H1 (cell line): Measurements from ENCODE around the gene CALML4. TPM values are rescaled to one million over a fixed set of nuclear protein-coding genes. Genes with fewer than 3 reads are reported as not detected.

Experiments used
- CTCF ChIA-PET: fragments of 300-600 bp; sonication (Branson Sonifier 250); formaldehyde crosslinking; loops from one replicate; lab custom pipeline; 2021; ENCODE audit not compliant: partially characterized antibody; lab: Charles Lee
- POLR2A ChIA-PET: fragments of 300-600 bp; sonication (Branson Sonifier 250); formaldehyde crosslinking; loops from one replicate; lab custom pipeline; 2021; ENCODE audit warnings: inconsistent platforms; ENCODE audit not compliant: partially characterized antibody; lab: Charles Lee
- DNase-seq, 2 experiments: peaks; one replicate each; pipeline versions ENCODE4 v3.0.0 to v3.0.0-alpha.2; 2010 to 2022; ENCODE audit warnings: low spot score in 2 of 2, low read depth in 1 of 2, mixed read lengths in 1 of 2
- FAIRE-seq: peaks from 2 replicates; lab custom pipeline; 2011; peaks lifted over from hg19 to GRCh38; lab: Jason Lieb, UNC
- H2AFZ ChIP-seq: 2 replicates; pipeline ENCODE4 v1.8.1; 2012; ENCODE audit warnings: low read length, inconsistent platforms
- H2AK5ac ChIP-seq: 2 replicates; pipeline ENCODE4 v1.6.1; 2013; ENCODE audit warnings: low read depth, low read length
- H2BK120ac ChIP-seq: replicated peaks from 2 replicates; pipeline ENCODE3; 2013; ENCODE audit warnings: low read depth, low read length, inconsistent platforms
- H2BK12ac ChIP-seq: 2 replicates; pipeline ENCODE4 v1.6.1; 2013; ENCODE audit warnings: low read depth, low read length
- H2BK15ac ChIP-seq: 2 replicates; pipeline ENCODE4 v1.6.1; 2013; ENCODE audit warnings: low read length
- H2BK20ac ChIP-seq: 2 replicates; pipeline ENCODE4 v1.6.1; 2013; ENCODE audit warnings: low read length
- H2BK5ac ChIP-seq: 2 replicates; pipeline ENCODE4 v1.6.1; 2013; ENCODE audit warnings: low read depth, low read length
- H3K14ac ChIP-seq: 2 replicates; pipeline ENCODE4 v1.6.1; 2013; ENCODE audit warnings: inconsistent platforms; ENCODE audit not compliant: insufficient read length
- H3K18ac ChIP-seq: 2 replicates; pipeline ENCODE4 v1.6.1; 2013; ENCODE audit warnings: low read length; ENCODE audit errors: extremely low read depth
- H3K23ac ChIP-seq: 2 replicates; pipeline ENCODE4 v1.6.1; 2013; ENCODE audit warnings: inconsistent platforms; ENCODE audit not compliant: insufficient read length
- H3K23me2 ChIP-seq: 2 replicates; pipeline ENCODE4 v1.6.1; 2013; ENCODE audit warnings: low read depth, low read length
- H3K27ac ChIP-seq: 2 replicates; pipeline ENCODE4 v1.6.1; 2011; ENCODE audit warnings: low read depth, low read length, inconsistent platforms
- H3K27me3 ChIP-seq, 4 experiments: replicated peaks in 1 of 4; 1 replicate in 1 of 4; 2 replicates in 3 of 4; pipeline versions ENCODE4 v1.6.1 to v1.8.1; 2011 to 2013; ENCODE audit warnings: low read length in 3 of 4, mild to moderate bottlenecking in 3 of 4, inconsistent platforms in 2 of 4, mixed read lengths in 2 of 4, moderate library complexity in 1 of 4; ENCODE audit not compliant: control insufficient read depth in 3 of 4, insufficient read depth in 3 of 4; ENCODE audit errors: extremely low read depth in 1 of 4
- H3K36me3 ChIP-seq, 4 experiments: 2 replicates each; pipeline versions ENCODE4 v1.6.1 to v1.8.1; 2011 to 2013; ENCODE audit warnings: mild to moderate bottlenecking in 4 of 4, low read length in 3 of 4, moderate library complexity in 2 of 4, control low read depth in 1 of 4, inconsistent platforms in 1 of 4; ENCODE audit not compliant: insufficient read depth in 4 of 4, control insufficient read depth in 2 of 4
- H3K4ac ChIP-seq: replicated peaks from 2 replicates; pipeline ENCODE3; 2013; ENCODE audit warnings: low read length, low read depth, mixed read lengths, inconsistent platforms; ENCODE audit not compliant: insufficient read length
- H3K4me1 ChIP-seq, 4 experiments: replicated peaks in 1 of 4; 1 replicate in 1 of 4; 2 replicates in 3 of 4; pipeline versions ENCODE4 v1.6.1 to v1.8.1; 2011 to 2013; ENCODE audit warnings: low read length in 3 of 4, inconsistent platforms in 2 of 4, mixed read lengths in 1 of 4; ENCODE audit not compliant: insufficient read depth in 4 of 4, control insufficient read depth in 3 of 4
- H3K4me2 ChIP-seq, 2 experiments: 2 replicates each; pipeline versions ENCODE4 v1.6.1 to v1.8.1; 2011 to 2013; ENCODE audit warnings: low read depth in 2 of 2, low read length in 2 of 2, control low read depth in 1 of 2, inconsistent platforms in 1 of 2, mild to moderate bottlenecking in 1 of 2; ENCODE audit not compliant: insufficient read depth in 1 of 2
- H3K4me3 ChIP-seq, 4 experiments: fragments of 200-600, 300-600 bp in 1 of 4; sonication (generic), shearing (Covaris generic), sonication (Bioruptor Twin) in 1 of 4; 2 replicates each; pipeline versions ENCODE4 v1.5.1 to v1.8.1; 2011 to 2016; ENCODE audit warnings: low read length in 4 of 4, low read depth in 3 of 4, control low read depth in 2 of 4, inconsistent platforms in 2 of 4, mild to moderate bottlenecking in 2 of 4, mixed read lengths in 1 of 4, moderate library complexity in 1 of 4; ENCODE audit not compliant: insufficient read depth in 2 of 4; ENCODE audit errors: extremely low read depth in 1 of 4
- H3K56ac ChIP-seq: replicated peaks from 2 replicates; pipeline ENCODE3; 2013; ENCODE audit warnings: low read depth, mild to moderate bottlenecking, mixed read lengths, low read length, inconsistent platforms; ENCODE audit not compliant: insufficient read length
- H3K79me1 ChIP-seq: 2 replicates; pipeline ENCODE4 v1.6.1; 2013; ENCODE audit warnings: low read depth, low read length, control low read depth
- H3K79me2 ChIP-seq, 2 experiments: 2 replicates each; pipeline versions ENCODE4 v1.6.1 to v1.8.1; 2012 to 2013; ENCODE audit warnings: low read length in 2 of 2, mild to moderate bottlenecking in 2 of 2, inconsistent platforms in 1 of 2; ENCODE audit not compliant: insufficient read depth in 2 of 2, control insufficient read depth in 1 of 2
- H3K9ac ChIP-seq, 4 experiments: replicated peaks in 1 of 4; 1 replicate in 1 of 4; 2 replicates in 3 of 4; pipeline versions ENCODE4 v1.6.1 to v1.8.1; 2011 to 2013; ENCODE audit warnings: low read depth in 3 of 4, low read length in 3 of 4, control low read depth in 2 of 4, mild to moderate bottlenecking in 2 of 4, moderate library complexity in 2 of 4, inconsistent platforms in 1 of 4; ENCODE audit errors: extremely low read depth in 1 of 4
- H3K9me3 ChIP-seq, 2 experiments: 2 replicates each; pipeline versions ENCODE4 v1.6.1 to v1.8.1; 2012 to 2013; ENCODE audit warnings: mild to moderate bottlenecking in 2 of 2, moderate library complexity in 2 of 2, control low read depth in 1 of 2, inconsistent platforms in 1 of 2, low read depth in 1 of 2, low read length in 1 of 2, mixed read lengths in 1 of 2; ENCODE audit not compliant: insufficient read depth in 2 of 2
- H4K20me1 ChIP-seq, 2 experiments: replicated peaks in 1 of 2; 2 replicates each; pipeline versions ENCODE3 to v1.8.1; 2011 to 2013; ENCODE audit warnings: inconsistent platforms in 2 of 2, low read length in 2 of 2, mild to moderate bottlenecking in 1 of 2; ENCODE audit not compliant: insufficient read depth in 2 of 2, control insufficient read depth in 1 of 2
- H4K5ac ChIP-seq: 2 replicates; pipeline ENCODE4 v1.6.1; 2013; ENCODE audit warnings: low read length, low read depth, mixed read lengths, inconsistent platforms; ENCODE audit not compliant: insufficient read length
- H4K8ac ChIP-seq: 2 replicates; pipeline ENCODE4 v1.8.0; 2013; ENCODE audit warnings: mild to moderate bottlenecking, moderate library complexity, low read length, inconsistent platforms; ENCODE audit not compliant: insufficient read depth; ENCODE audit errors: extremely low read depth
- H4K91ac ChIP-seq: replicated peaks from 2 replicates; pipeline ENCODE3; 2013; ENCODE audit warnings: low read length, mixed read lengths, inconsistent platforms; ENCODE audit not compliant: insufficient read length
- ASH2L ChIP-seq: fragments of 200-600, 300-600 bp; sonication (generic); IDR thresholded peaks from one replicate; pipeline ENCODE4 v1.7.1; 2017; ENCODE audit warnings: low read length
- BRCA1 ChIP-seq: IDR thresholded peaks from 2 replicates; pipeline ENCODE4 v1.6.1; 2012; ENCODE audit warnings: low read depth, low read length, improper control_type of control experiment
- CBX5 ChIP-seq: fragments of 300-800, 300-1000 bp; sonication (generic); IDR thresholded peaks from 2 replicates; pipeline ENCODE4 v1.7.1; 2016; ENCODE audit warnings: antibody characterized with exemption, low read length, low read depth
- CBX8 ChIP-seq: fragments of 300-800, 300-1000 bp; sonication (generic); IDR thresholded peaks from 2 replicates; pipeline ENCODE4 v1.7.1; 2016; ENCODE audit warnings: low read depth, low read length, borderline replicate concordance
- EGR1 ChIP-seq: IDR thresholded peaks from 2 replicates; pipeline ENCODE4 v1.6.1; 2011; ENCODE audit warnings: low read depth, low read length, borderline replicate concordance
- EP300 ChIP-seq, 2 experiments: IDR thresholded peaks; 1 replicate in 1 of 2; 2 replicates in 1 of 2; pipeline ENCODE4 v1.6.1; 2011 to 2012; ENCODE audit warnings: low read depth in 2 of 2, low read length in 2 of 2, mild to moderate bottlenecking in 2 of 2, borderline replicate concordance in 1 of 2, inconsistent platforms in 1 of 2, moderate library complexity in 1 of 2
- HDAC2 ChIP-seq, 2 experiments: fragments of 300-600 bp in 1 of 2; sonication (generic) in 1 of 2; IDR thresholded peaks; 2 replicates each; pipeline ENCODE4 v1.6.1; 2011 to 2012; ENCODE audit warnings: low read depth in 2 of 2, low read length in 2 of 2, mild to moderate bottlenecking in 2 of 2, moderate library complexity in 2 of 2, borderline replicate concordance in 1 of 2, inconsistent platforms in 1 of 2
- JUN ChIP-seq: IDR thresholded peaks from 2 replicates; pipeline ENCODE4 v1.6.1; 2011; ENCODE audit warnings: low read depth, mild to moderate bottlenecking, improper control_type of control experiment, low read length
- NANOG ChIP-seq: IDR thresholded peaks from 2 replicates; pipeline ENCODE4 v1.6.1; 2011; ENCODE audit warnings: low read length, low read depth, mild to moderate bottlenecking, inconsistent platforms; ENCODE audit not compliant: insufficient read depth, poor library complexity, severe bottlenecking
- POLR2A ChIP-seq, 2 experiments: IDR thresholded peaks; 1 replicate in 1 of 2; 2 replicates in 1 of 2; pipeline ENCODE4 v1.6.1; 2011; ENCODE audit warnings: low read depth in 2 of 2, low read length in 2 of 2, mild to moderate bottlenecking in 2 of 2; ENCODE audit errors: control extremely low read depth in 1 of 2
- RNF2 ChIP-seq: fragments of 200-900, 300-1000 bp; sonication (generic); IDR thresholded peaks from 2 replicates; pipeline ENCODE4 v1.7.1; 2016; ENCODE audit warnings: borderline replicate concordance, low read depth, mild to moderate bottlenecking, antibody characterized with exemption, low read length; ENCODE audit not compliant: poor library complexity, severe bottlenecking; ENCODE audit errors: missing control alignments
- WGBS, 2 experiments: shearing (Covaris generic) in 1 of 2; methylation state at CpG; one replicate each; pipeline versions ENCODE4 v1.1.6 to v1.1.7; 2013 to 2015; ENCODE audit warnings: low lambda C conversion rate in 2 of 2, mixed read lengths in 2 of 2, inconsistent platforms in 1 of 2, low coverage in 1 of 2, missing lambda C conversion rate in 1 of 2; ENCODE audit not compliant: insufficient replicate concordance in 2 of 2, insufficient coverage in 1 of 2, insufficient read length in 1 of 2; ENCODE audit errors: extremely low coverage in 1 of 2, missing lambda C conversion rate in 1 of 2; 5-methylcytosine and 5-hydroxymethylcytosine counted together
- polyA plus RNA-seq, 7 experiments: library from polyadenylated mRNA; depleted of rRNA in 3 of 7; stranded (reverse) in 5 of 7; unstranded in 2 of 7; fragments of >200 nt in 5 of 7; fragments of 200-250 nt in 2 of 7; gene quantifications; 1 replicate in 5 of 7; 2 replicates in 1 of 7; 4 replicates in 1 of 7; pipeline versions ENCODE4 v1.2.1 to v1.2.3, GENCODE V29; 2011 to 2013; ENCODE audit warnings: missing spikeins in 2 of 7, mixed read lengths in 2 of 7
- total RNA-seq: library from RNA; stranded (reverse); fragmentation: NEBNext Ultra II Directional; extraction: Animal tissue kit (Norgen Biotek cat#: 25700); gene quantifications from 2 replicates; pipeline ENCODE4 v1.2.1, GENCODE V29; 2021

Gene CALML4
- total and polyA plus RNA-seq, 2 of the 8 experiments (the other 6 are each of a cell fraction or from before 2014, with no cell fraction given), result 3.8 to 12.5 TPM

GRCh38 chr15:68224108-68224507 lies 19.0 kb upstream of the CALML4 start:
- peaks cover 4 to 13% of the 10 kb centered on the region in 2 experiments for H4K20me1 ChIP-seq
- peaks cover 0 to 15% of the 10 kb centered on the region in 2 experiments; a peak in 2 of 4 replicates for H3K9me3 ChIP-seq
- no peak overlapping the region for H3K23ac ChIP-seq
- H3K18ac ChIP-seq, result no peak overlapping the region
- H3K79me1 ChIP-seq, result peaks cover 37% of the 10 kb centered on the region
- H3K79me2 ChIP-seq, result peaks cover 33 to 77% of the 10 kb centered on the region in 2 experiments
- H4K5ac ChIP-seq, result no peak overlapping the region
- H3K36me3 ChIP-seq, result peaks cover 0 to 16% (median 7%) of the 10 kb centered on the region in 4 experiments; a peak in 4 of 8 replicates
- POLR2A ChIA-PET, result interaction anchor here (1.4 to 2.3 kb wide), 4 partner anchors 10 to 117 kb away, joined by 3 to 11 read pairs (median 6); no protein-coding TSS in a partner anchor
- no peak overlapping the region for H4K91ac ChIP-seq
- no peak overlapping the region for H2AFZ ChIP-seq
- H4K8ac ChIP-seq, result no peak overlapping the region
- CTCF ChIA-PET, result interaction anchor here (0.7 to 2.1 kb wide), 3 partner anchors 13 to 338 kb away, joined by 3 to 7 read pairs (median 3); no protein-coding TSS in a partner anchor
- H2BK5ac ChIP-seq, result no peak overlapping the region
- H2BK120ac ChIP-seq, result no peak overlapping the region
- FAIRE-seq, result no peak
- no peak overlapping the region for H2AK5ac ChIP-seq
- no peak for DNase-seq
- H2BK15ac ChIP-seq, result no peak overlapping the region
- peaks cover 6 to 9% (median 7%) of the 10 kb centered on the region in 4 experiments for H3K4me1 ChIP-seq
- no peak overlapping the region for H3K4me3 ChIP-seq
- H3K14ac ChIP-seq, result no peak overlapping the region
- H3K27me3 ChIP-seq, result no peaks in the 10 kb centered on the region
- peaks cover 8% of the 10 kb centered on the region; the same call in 1 of the 2 replicates for H3K23me2 ChIP-seq
- WGBS, 2 experiments, result 42% methylated on average over 2 of the region's 3 CpGs; no CpG with 5 or more reads in 1 of the 2 experiments
- TF ChIP-seq CBX5, result no peak
- no peak for TF ChIP-seq CBX8
- no peak for TF ChIP-seq RNF2
- no peak for TF ChIP-seq EP300 (IDR thresholded peaks at IDR 0.05; ENCODE audit: borderline replicate concordance in 1 of 2, low read depth in 2 of 2, low read length in 2 of 2)
- TF ChIP-seq EGR1, result no peak
- TF ChIP-seq BRCA1, result no peak
- TF ChIP-seq POLR2A (IDR thresholded peaks at IDR 0.05; ENCODE audit: control extremely low read depth in 1 of 2, low read depth in 2 of 2, low read length in 2 of 2), result no peak
- no peak for TF ChIP-seq JUN
- no peak for TF ChIP-seq NANOG
- no peak for TF ChIP-seq ASH2L
- no peak for TF ChIP-seq HDAC2 (IDR thresholded peaks at IDR 0.05; ENCODE audit: borderline replicate concordance in 1 of 2, low read depth in 2 of 2, low read length in 2 of 2)
- H3K56ac ChIP-seq, result no peak overlapping the region
- no peak overlapping the region for H3K27ac ChIP-seq
- no peak overlapping the region for H2BK12ac ChIP-seq
- H3K9ac ChIP-seq, result no peak overlapping the region
- no peak overlapping the region for H3K4ac ChIP-seq
- H3K4me2 ChIP-seq, result no peak overlapping the region
- H2BK20ac ChIP-seq, result no peak overlapping the region
